Fibroblast of pulmonary artery (primary cell): ENCODE measurements around the gene TRH.

Source experiments
- DNase-seq: peaks from one replicate; pipeline ENCODE4 v3.0.0-alpha.2; 2010; ENCODE audit warnings: low read depth
- H3K4me3 ChIP-seq: replicated peaks from 2 replicates; pipeline ENCODE4 v1.5.1; 2011; ENCODE audit warnings: low read depth, mild to moderate bottlenecking, control low read depth, low read length, moderate library complexity
- TF ChIP-seq, protein P1 (sequence below): IDR thresholded peaks from 2 replicates; pipeline ENCODE4 v1.5.1; 2011; ENCODE audit warnings: mild to moderate bottlenecking, control low read depth, low read length, inconsistent platforms; ENCODE audit errors: missing control alignments

Gene TRH, protein sequence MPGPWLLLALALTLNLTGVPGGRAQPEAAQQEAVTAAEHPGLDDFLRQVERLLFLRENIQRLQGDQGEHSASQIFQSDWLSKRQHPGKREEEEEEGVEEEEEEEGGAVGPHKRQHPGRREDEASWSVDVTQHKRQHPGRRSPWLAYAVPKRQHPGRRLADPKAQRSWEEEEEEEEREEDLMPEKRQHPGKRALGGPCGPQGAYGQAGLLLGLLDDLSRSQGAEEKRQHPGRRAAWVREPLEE

DNA sequence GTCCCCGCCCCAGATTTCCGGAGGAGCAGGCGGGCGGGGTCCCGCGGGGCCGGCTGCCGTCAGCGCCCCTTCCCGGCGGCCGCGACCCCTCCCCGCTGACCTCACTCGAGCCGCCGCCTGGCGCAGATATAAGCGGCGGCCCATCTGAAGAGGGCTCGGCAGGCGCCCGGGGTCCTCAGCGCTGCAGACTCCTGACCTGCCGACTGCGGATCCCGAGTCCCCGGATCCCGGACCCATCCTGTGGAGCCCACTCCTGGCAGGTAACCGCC is at the start of gene TRH:
Gene TRH, plus strand, starts transcription at position 157 of the 269 bp plus-strand sequence. CDS start 1,097 bp downstream, outside the sequence.
- no peak within 1 kb of the TSS for H3K4me3 ChIP-seq
- TF ChIP-seq, protein P1, sequence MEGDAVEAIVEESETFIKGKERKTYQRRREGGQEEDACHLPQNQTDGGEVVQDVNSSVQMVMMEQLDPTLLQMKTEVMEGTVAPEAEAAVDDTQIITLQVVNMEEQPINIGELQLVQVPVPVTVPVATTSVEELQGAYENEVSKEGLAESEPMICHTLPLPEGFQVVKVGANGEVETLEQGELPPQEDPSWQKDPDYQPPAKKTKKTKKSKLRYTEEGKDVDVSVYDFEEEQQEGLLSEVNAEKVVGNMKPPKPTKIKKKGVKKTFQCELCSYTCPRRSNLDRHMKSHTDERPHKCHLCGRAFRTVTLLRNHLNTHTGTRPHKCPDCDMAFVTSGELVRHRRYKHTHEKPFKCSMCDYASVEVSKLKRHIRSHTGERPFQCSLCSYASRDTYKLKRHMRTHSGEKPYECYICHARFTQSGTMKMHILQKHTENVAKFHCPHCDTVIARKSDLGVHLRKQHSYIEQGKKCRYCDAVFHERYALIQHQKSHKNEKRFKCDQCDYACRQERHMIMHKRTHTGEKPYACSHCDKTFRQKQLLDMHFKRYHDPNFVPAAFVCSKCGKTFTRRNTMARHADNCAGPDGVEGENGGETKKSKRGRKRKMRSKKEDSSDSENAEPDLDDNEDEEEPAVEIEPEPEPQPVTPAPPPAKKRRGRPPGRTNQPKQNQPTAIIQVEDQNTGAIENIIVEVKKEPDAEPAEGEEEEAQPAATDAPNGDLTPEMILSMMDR, result no peak
- DNase-seq, result no peak

DNA sequence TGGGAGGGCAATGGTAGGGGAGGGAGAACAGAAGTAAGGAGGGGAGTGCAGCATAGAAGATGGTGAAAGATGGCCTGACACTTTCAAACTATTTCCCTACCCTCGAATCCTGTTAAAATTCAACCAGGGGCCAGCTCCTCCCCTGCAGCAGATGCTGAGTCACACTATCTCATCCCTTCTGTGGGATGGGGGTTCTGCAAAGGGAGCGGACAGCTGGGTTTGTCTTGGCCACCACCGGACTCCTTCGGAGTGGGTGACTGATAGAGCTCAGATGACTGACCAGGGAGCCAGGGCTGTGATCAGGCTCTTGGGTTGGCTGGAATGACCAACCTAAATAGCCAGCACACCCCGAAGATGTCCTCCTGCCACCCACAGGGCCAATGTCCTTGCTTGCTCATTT is 47.4 kb upstream of the TRH start:
- no peak for DNase-seq
- TF ChIP-seq, protein P1, result no peak

GRCh38 chr3:129929383-129929782 is 45.1 kb upstream of the TRH start:
- no peak for DNase-seq
- no peak overlapping the region for H3K4me3 ChIP-seq
- TF ChIP-seq, protein P1, result no peak

More for the DNA sequence above, 47.4 kb upstream of the TRH start:
- no peak overlapping the region for H3K4me3 ChIP-seq

- no peak for DNase-seq
- TF ChIP-seq, protein P1, result no peak
- no peak overlapping the region for H3K4me3 ChIP-seq
Measured at GRCh38 chr3:129933471-129933870, 41.0 kb upstream of the TRH start.

DNA sequence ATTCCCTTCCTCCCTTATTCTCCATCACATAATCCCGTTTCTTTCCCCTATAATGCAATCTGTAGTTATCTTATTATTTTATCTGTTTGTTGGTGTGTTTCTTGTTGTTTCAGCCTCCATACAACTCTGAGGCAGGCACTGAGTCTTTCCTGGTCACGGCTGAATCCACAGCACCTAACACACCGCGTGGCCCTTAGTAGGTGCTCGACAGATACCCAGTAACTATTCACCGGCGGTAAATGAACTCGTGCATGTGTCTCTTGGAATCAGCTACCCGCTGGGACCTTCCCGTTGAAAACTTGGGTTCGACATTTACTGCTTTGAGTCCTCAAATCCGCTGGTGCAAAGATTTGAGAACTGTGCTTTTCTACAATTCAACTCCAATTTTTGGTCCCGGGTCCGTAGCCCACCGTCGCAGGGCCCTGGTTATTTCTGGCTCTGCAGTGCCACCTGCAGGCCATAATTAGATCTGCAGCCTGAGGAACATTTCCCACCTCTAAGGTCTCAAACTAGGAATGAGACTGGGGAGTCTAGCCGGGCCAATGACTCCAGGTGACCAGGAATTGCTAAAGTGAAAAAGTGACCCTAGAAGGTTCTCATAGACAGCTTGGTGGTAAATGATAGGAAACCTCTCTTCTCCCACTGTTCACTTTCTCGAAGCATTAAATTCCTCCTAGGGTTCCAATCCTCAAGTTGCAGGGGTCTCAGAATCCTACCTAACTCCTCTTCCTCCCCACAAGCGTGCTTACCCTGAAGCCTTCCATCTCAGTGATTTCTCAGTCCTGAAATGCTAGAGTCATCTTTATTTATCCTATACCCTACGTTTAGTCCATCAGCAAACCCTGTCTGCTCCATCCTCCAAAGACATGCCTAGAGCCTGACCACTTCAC is 40.0 kb upstream of the TRH start:
- no peak overlapping the region for H3K4me3 ChIP-seq
- peak; percentile 43 for DNase-seq
- TF ChIP-seq, protein P1, result peak; percentile 83

- DNase-seq, result peak; percentile 70
Measured at GRCh38 chr3:129936757-129937156, 37.8 kb upstream of the TRH start.

More at GRCh38 chr3:129936757-129937156, 37.8 kb upstream of the TRH start:
- TF ChIP-seq, protein P1, result no peak
- H3K4me3 ChIP-seq, result peak overlapping the region; percentile 33
